ENCODE measurements around the gene CD93.

- TF ChIP-seq CTCF (conservative IDR thresholded peaks at IDR 0.05 in 1 of 2, IDR thresholded peaks at IDR 0.05 in 1 of 2; ENCODE audit: low read depth in 1 of 2, low read length in 2 of 2) (no peak), EZH2 (IDR thresholded peaks at IDR 0.05; ENCODE audit: low read length, missing control alignments) (no peak)
Observed at GRCh38 chr20:23066772-23067171, 19.4 kb downstream of the CD93 start.
